Smooth muscle cell (in vitro differentiated cells): ENCODE data around the gene SNAP25. TPM values are rescaled to one million over a fixed set of nuclear protein-coding genes. Genes with fewer than 3 reads are reported as not detected.

ENCODE experiments used
- DNase-seq: peaks from one replicate; lab custom pipeline; 2025; ENCODE audit not compliant: unreplicated experiment; lab: John Stamatoyannopoulos, UW
- H2AFZ ChIP-seq: fragments of 200-600 bp; sonication (generic); 2 replicates; pipeline ENCODE4 v1.6.0; 2016; ENCODE audit warnings: antibody characterized with exemption, low read depth, mild to moderate bottlenecking
- H3F3A ChIP-seq: fragments of 200-600 bp; sonication (generic); 2 replicates; pipeline ENCODE4 v1.6.0; 2017; ENCODE audit warnings: antibody characterized with exemption, low read depth
- H3K27ac ChIP-seq: fragments of 200-600 bp; sonication (generic); 2 replicates; pipeline ENCODE4 v1.5.1; 2016; ENCODE audit warnings: low read depth, mild to moderate bottlenecking
- H3K27me3 ChIP-seq: fragments of 200-600 bp; sonication (generic); 2 replicates; pipeline ENCODE4 v1.6.1; 2016; ENCODE audit warnings: low read depth, mild to moderate bottlenecking
- H3K36me3 ChIP-seq: fragments of 200-600 bp; sonication (generic); 2 replicates; pipeline ENCODE4 v1.5.1; 2016; ENCODE audit warnings: low read depth
- H3K4me1 ChIP-seq: fragments of 200-600 bp; sonication (generic); 2 replicates; pipeline ENCODE4 v1.5.1; 2016; ENCODE audit warnings: low read depth
- H3K4me2 ChIP-seq: fragments of 200-600 bp; sonication (generic); 2 replicates; pipeline ENCODE4 v1.6.0; 2016; ENCODE audit warnings: mild to moderate bottlenecking
- H3K4me3 ChIP-seq: fragments of 200-600 bp; sonication (generic); 2 replicates; pipeline ENCODE4 v1.5.1; 2016; ENCODE audit warnings: mild to moderate bottlenecking
- H3K79me2 ChIP-seq: fragments of 200-600 bp; sonication (generic); 2 replicates; pipeline ENCODE4 v1.6.0; 2016; ENCODE audit warnings: low read depth, mild to moderate bottlenecking
- H3K9ac ChIP-seq: fragments of 200-600 bp; sonication (generic); 2 replicates; pipeline ENCODE4 v1.6.0; 2016; ENCODE audit warnings: low read depth
- H3K9me3 ChIP-seq: fragments of 200-600 bp; sonication (generic); replicated peaks from 2 replicates; pipeline ENCODE4 v1.5.1; 2016; ENCODE audit warnings: low read depth
- H4K20me1 ChIP-seq: fragments of 200-600 bp; sonication (generic); 2 replicates; pipeline ENCODE4 v1.6.0; 2016; ENCODE audit warnings: low read depth
- CTCF ChIP-seq: fragments of 200-600 bp; sonication (generic); IDR thresholded peaks from 2 replicates; pipeline ENCODE4 v1.5.1; 2017; ENCODE audit warnings: borderline replicate concordance, mild to moderate bottlenecking, antibody characterized with exemption; ENCODE audit not compliant: insufficient read depth, poor library complexity, severe bottlenecking
- WGBS: methylation state at CpG from one replicate; pipeline ENCODE4 v1.1.7; 2016; ENCODE audit warnings: low lambda C conversion rate; 5-methylcytosine and 5-hydroxymethylcytosine counted together
- polyA plus RNA-seq: library from polyadenylated mRNA; unstranded; fragments of >200 nt; fragmentation: Nextera tagmentation; extraction: Ambion mirVana; gene quantifications from 2 replicates; pipeline ENCODE4 v1.2.1, GENCODE V29; 2016
- total RNA-seq: library from RNA; depleted of rRNA; stranded (reverse); fragments of >200 nt; gene quantifications from 2 replicates; pipeline ENCODE4 v1.2.3, GENCODE V29; 2014

Gene SNAP25
- total and polyA plus RNA-seq, 2 experiments from 2014 or later: 4.9 to 5.4 TPM

DNA sequence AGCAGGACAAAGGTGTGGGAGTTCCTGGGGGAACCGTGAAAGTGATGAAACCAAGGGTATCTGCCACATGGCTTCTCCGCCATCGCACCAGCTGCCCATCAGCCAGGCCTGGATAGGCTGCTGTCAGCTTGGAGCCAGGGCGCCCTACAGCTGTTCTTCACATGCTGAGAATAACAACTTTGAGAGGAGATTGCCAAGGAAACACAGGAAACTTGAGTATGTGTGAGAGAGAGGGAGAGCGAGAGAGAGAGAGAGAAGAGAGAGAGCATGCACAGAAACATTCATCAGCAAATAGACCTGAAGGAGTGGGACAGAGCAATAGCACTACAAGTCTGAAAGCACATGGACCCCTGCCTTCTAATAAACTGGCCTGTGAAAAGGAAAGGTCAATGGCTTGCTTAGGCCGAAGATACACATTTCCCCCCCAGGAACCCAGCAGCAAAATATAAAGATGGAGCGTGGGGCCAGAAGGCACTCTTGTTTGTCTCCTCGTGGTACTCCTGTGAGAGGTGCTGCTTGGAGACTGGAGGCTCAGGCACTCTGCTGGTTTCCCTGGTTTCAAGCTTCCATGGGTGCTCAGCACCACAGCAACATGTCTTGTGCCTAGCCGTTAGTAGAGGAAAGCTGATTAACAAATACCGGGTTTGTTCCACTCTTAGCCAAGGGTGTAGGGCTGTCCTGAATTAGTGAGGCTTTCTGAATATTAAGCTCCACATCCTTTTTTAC is 53.0 kb downstream of the SNAP25 start:
- H3F3A ChIP-seq: no peaks in the 10 kb centered on the region
- no peak overlapping the region for H3K27ac ChIP-seq
- no peak overlapping the region for H2AFZ ChIP-seq
- no peaks in the 10 kb centered on the region for H3K36me3 ChIP-seq
- H3K4me3 ChIP-seq: no peak overlapping the region
- TF ChIP-seq CTCF: no peak
- WGBS: 91% methylated on average over 10 of the region's 10 CpGs
- no peak overlapping the region for H3K4me2 ChIP-seq
- H3K4me1 ChIP-seq: no peaks in the 10 kb centered on the region
- H3K27me3 ChIP-seq: no peaks in the 10 kb centered on the region
- DNase-seq: no peak
- no peaks in the 10 kb centered on the region for H3K79me2 ChIP-seq
- no peaks in the 10 kb centered on the region for H3K9me3 ChIP-seq
- H4K20me1 ChIP-seq: no peaks in the 10 kb centered on the region
- no peak overlapping the region for H3K9ac ChIP-seq

DNA sequence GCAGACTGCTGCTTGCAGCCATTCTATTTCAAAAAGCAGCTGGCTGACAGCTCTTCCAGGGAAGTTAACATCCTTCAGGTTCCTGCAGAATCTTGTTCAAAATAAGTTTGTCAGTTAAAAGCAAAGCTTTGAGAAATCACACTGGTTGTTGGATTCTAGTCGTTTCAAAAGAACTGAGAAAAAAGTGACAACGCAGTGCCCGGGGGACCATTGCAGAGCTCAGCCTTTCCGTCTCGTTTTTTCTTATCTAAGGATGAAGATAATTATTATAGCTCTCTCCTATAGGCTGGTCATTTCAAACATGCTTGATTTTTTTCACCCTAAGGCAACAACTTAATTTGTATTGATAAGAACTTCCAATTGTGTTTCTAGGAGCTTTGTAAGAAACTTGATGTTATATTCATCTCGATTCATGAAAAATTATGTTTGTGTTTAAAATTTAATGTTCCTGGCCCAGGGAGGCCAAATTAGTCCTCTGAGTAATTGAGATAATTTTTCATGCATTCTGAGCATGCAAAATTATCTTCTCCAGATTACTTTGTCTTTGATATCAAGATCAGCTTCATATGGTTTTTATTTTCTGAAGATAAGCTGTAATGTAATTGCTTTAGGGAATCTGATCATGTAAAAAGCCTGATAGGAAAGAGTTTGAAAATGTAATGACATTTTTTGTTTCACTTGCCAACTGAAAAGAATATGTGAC is 58.4 kb downstream of the SNAP25 start:
- Histone ChIP-seq H3K79me2 (no peaks in the 10 kb centered on the region), H2AFZ (no peak overlapping the region), H4K20me1 (no peaks in the 10 kb centered on the region), H3K27me3 (no peaks in the 10 kb centered on the region), H3K36me3 (no peaks in the 10 kb centered on the region), H3K4me3 (no peak overlapping the region), H3F3A (no peaks in the 10 kb centered on the region), H3K4me2 (no peak overlapping the region), H3K4me1 (peaks cover 6% of the 10 kb centered on the region), H3K27ac (no peak overlapping the region), H3K9ac (no peak overlapping the region), H3K9me3 (no peaks in the 10 kb centered on the region)
- 38% methylated on average over 6 of the region's 6 CpGs for WGBS
- no peak for TF ChIP-seq CTCF
- DNase-seq: no peak

GRCh38 chr20:10277616-10278015 is 59.0 kb downstream of the SNAP25 start:
- H3K9ac ChIP-seq: no peak overlapping the region

More at GRCh38 chr20:10277616-10278015, 59.0 kb downstream of the SNAP25 start:
- Histone ChIP-seq H3K4me1 (peaks cover 6% of the 10 kb centered on the region), H3K36me3 (no peaks in the 10 kb centered on the region), H4K20me1 (no peaks in the 10 kb centered on the region), H3K9me3 (no peaks in the 10 kb centered on the region), H3K79me2 (no peaks in the 10 kb centered on the region), H2AFZ (no peak overlapping the region), H3K27ac (no peak overlapping the region), H3K4me3 (no peak overlapping the region), H3F3A (no peaks in the 10 kb centered on the region), H3K4me2 (no peak overlapping the region), H3K27me3 (no peaks in the 10 kb centered on the region)
- 48% methylated on average over 4 of the region's 4 CpGs for WGBS
- DNase-seq: no peak
- TF ChIP-seq CTCF: no peak
